HAP-1 (cell line): ENCODE results near the gene RHEB.

Experiments
- DNase-seq, 2 experiments: peaks; one replicate each; pipeline ENCODE4 v3.0.0-alpha.2; 2016 to 2020; ENCODE audit warnings: low spot score in 2 of 2
- H3K27me3 ChIP-seq: fragments of 250-450 bp; sonication (Bioruptor Pico); 2 replicates; pipeline ENCODE4 v1.5.1; 2020; ENCODE audit warnings: low read depth, mild to moderate bottlenecking, moderate library complexity
- H3K36me3 ChIP-seq: fragments of 250-450 bp; sonication (Bioruptor Pico); replicated peaks from 2 replicates; pipeline ENCODE4 v1.5.1; 2020; ENCODE audit warnings: mild to moderate bottlenecking
- H3K4me1 ChIP-seq: fragments of 250-450 bp; sonication (Bioruptor Pico); 2 replicates; pipeline ENCODE4 v1.5.1; 2020; ENCODE audit warnings: mild to moderate bottlenecking
- H3K4me3 ChIP-seq: fragments of 250-450 bp; sonication (Bioruptor Pico); 2 replicates; pipeline ENCODE4 v1.5.1; 2020; ENCODE audit warnings: mild to moderate bottlenecking, moderate library complexity
- H3K9me3 ChIP-seq: fragments of 250-450 bp; sonication (Bioruptor Pico); 2 replicates; pipeline ENCODE4 v1.5.1; 2020; ENCODE audit warnings: mild to moderate bottlenecking, moderate library complexity
- in situ Hi-C: fragments of 300-500 bp; cut with MboI; formaldehyde crosslinking; loops from 3 replicates; pipeline ENCODE4 v1.14.3; 2020; ENCODE audit warnings: low sequenced_read_pairs, inconsistent platforms, mixed read lengths

RHEB gene

GRCh38 chr7:151465169-151465568 is 54.5 kb downstream of the RHEB start:
- in situ Hi-C loops: no loop called here
- Histone ChIP-seq H3K4me1 (peaks cover 5% of the 10 kb centered on the region), H3K4me3 (no peak overlapping the region), H3K27me3 (no peaks in the 10 kb centered on the region), H3K36me3 (peaks cover 50% of the 10 kb centered on the region), H3K9me3 (peaks cover 7% of the 10 kb centered on the region; the same call in 1 of the 2 replicates)
- DNase-seq: no peak

GRCh38 chr7:151462306-151462779 is 57.4 kb downstream of the RHEB start:
- H3K9me3 ChIP-seq: peaks cover 12% of the 10 kb centered on the region
- no peak for DNase-seq
- in situ Hi-C loops: no loop called here
- no peaks in the 10 kb centered on the region for H3K27me3 ChIP-seq
- peaks cover 25% of the 10 kb centered on the region for H3K36me3 ChIP-seq
- no peak overlapping the region for H3K4me3 ChIP-seq
- peaks cover 16% of the 10 kb centered on the region for H3K4me1 ChIP-seq

GRCh38 chr7:151461942-151462230 is 57.8 kb downstream of the RHEB start:
- Histone ChIP-seq H3K9me3 (peaks cover 12% of the 10 kb centered on the region), H3K36me3 (peaks cover 20% of the 10 kb centered on the region), H3K27me3 (no peaks in the 10 kb centered on the region), H3K4me3 (no peak overlapping the region), H3K4me1 (peaks cover 19% of the 10 kb centered on the region)
- in situ Hi-C loops: no loop called here
- DNase-seq: no peak

GRCh38 chr7:151461096-151461941 is 58.4 kb downstream of the RHEB start:
- Histone ChIP-seq H3K9me3 (peaks cover 12% of the 10 kb centered on the region), H3K4me1 (peaks cover 24% of the 10 kb centered on the region), H3K27me3 (no peaks in the 10 kb centered on the region), H3K4me3 (no peak overlapping the region), H3K36me3 (peaks cover 17% of the 10 kb centered on the region)
- no peak for DNase-seq
- in situ Hi-C loops: no loop called here

GRCh38 chr7:151460474-151460855 is 59.2 kb downstream of the RHEB start:
- in situ Hi-C loops: no loop called here
- H3K4me3 ChIP-seq: no peak overlapping the region
- peaks cover 8% of the 10 kb centered on the region for H3K36me3 ChIP-seq
- H3K9me3 ChIP-seq: peaks cover 12% of the 10 kb centered on the region
- no peaks in the 10 kb centered on the region for H3K27me3 ChIP-seq
- peaks cover 24% of the 10 kb centered on the region for H3K4me1 ChIP-seq
- no peak for DNase-seq

- peak; percentile 55 to 68 for DNase-seq
- H3K4me1 ChIP-seq: peaks cover 24% of the 10 kb centered on the region
- H3K4me3 ChIP-seq: no peak overlapping the region
- H3K9me3 ChIP-seq: peaks cover 12% of the 10 kb centered on the region
- H3K27me3 ChIP-seq: no peaks in the 10 kb centered on the region
- H3K36me3 ChIP-seq: peaks cover 3% of the 10 kb centered on the region; the same call in 1 of the 2 replicates
- in situ Hi-C loops: no loop called here
Observed at GRCh38 chr7:151459726-151460473, 59.8 kb downstream of the RHEB start.

- peaks cover 12% of the 10 kb centered on the region for H3K9me3 ChIP-seq
- H3K27me3 ChIP-seq: no peaks in the 10 kb centered on the region
- DNase-seq: no peak
- peaks cover 24% of the 10 kb centered on the region for H3K4me1 ChIP-seq
- H3K4me3 ChIP-seq: no peak overlapping the region
- no peaks in the 10 kb centered on the region for H3K36me3 ChIP-seq
- in situ Hi-C loops: no loop called here
Observed at GRCh38 chr7:151457534-151457933, 62.2 kb downstream of the RHEB start.

GRCh38 chr7:151456782-151457181 is 62.9 kb downstream of the RHEB start:
- H3K36me3 ChIP-seq: no peaks in the 10 kb centered on the region
- H3K27me3 ChIP-seq: no peaks in the 10 kb centered on the region
- in situ Hi-C loops: no loop called here
- H3K4me1 ChIP-seq: peaks cover 24% of the 10 kb centered on the region
- no peak overlapping the region for H3K4me3 ChIP-seq
- peaks cover 8% of the 10 kb centered on the region for H3K9me3 ChIP-seq
- peak; percentile 51 to 60 for DNase-seq

- no peaks in the 10 kb centered on the region for H3K36me3 ChIP-seq
- no peaks in the 10 kb centered on the region for H3K27me3 ChIP-seq
- in situ Hi-C loops: no loop called here
- no peak overlapping the region for H3K4me3 ChIP-seq
- H3K4me1 ChIP-seq: peaks cover 24% of the 10 kb centered on the region
- H3K9me3 ChIP-seq: peaks cover 8% of the 10 kb centered on the region
- no peak for DNase-seq
Observed at GRCh38 chr7:151456276-151456675, 63.4 kb downstream of the RHEB start.

GRCh38 chr7:151455690-151456089 is 64.0 kb downstream of the RHEB start:
- Histone ChIP-seq H3K9me3 (peaks cover 5% of the 10 kb centered on the region), H3K4me1 (peaks cover 24% of the 10 kb centered on the region), H3K36me3 (no peaks in the 10 kb centered on the region), H3K4me3 (no peak overlapping the region), H3K27me3 (peaks cover 2% of the 10 kb centered on the region)
- DNase-seq: no peak
- in situ Hi-C loops: no loop called here

- Histone ChIP-seq H3K4me1 (peaks cover 18% of the 10 kb centered on the region), H3K9me3 (peaks cover 5% of the 10 kb centered on the region), H3K36me3 (no peaks in the 10 kb centered on the region), H3K4me3 (no peak overlapping the region), H3K27me3 (peaks cover 2% of the 10 kb centered on the region)
- no peak for DNase-seq
- in situ Hi-C loops: no loop called here
Observed at GRCh38 chr7:151454932-151455530, 64.7 kb downstream of the RHEB start.

- Histone ChIP-seq H3K9me3 (peaks cover 5% of the 10 kb centered on the region), H3K4me1 (peaks cover 10% of the 10 kb centered on the region), H3K36me3 (no peaks in the 10 kb centered on the region), H3K27me3 (peaks cover 2% of the 10 kb centered on the region), H3K4me3 (no peak overlapping the region)
- in situ Hi-C loops: no loop called here
- DNase-seq: no peak
Observed at GRCh38 chr7:151454305-151454704, 65.4 kb downstream of the RHEB start.

- H3K27me3 ChIP-seq: peaks cover 2% of the 10 kb centered on the region
- H3K36me3 ChIP-seq: no peaks in the 10 kb centered on the region
- DNase-seq: peak in 1 of 2 experiments; percentile 6
- H3K4me1 ChIP-seq: peaks cover 8% of the 10 kb centered on the region
- no peak overlapping the region for H3K4me3 ChIP-seq
- in situ Hi-C loops: no loop called here
- H3K9me3 ChIP-seq: peaks cover 5% of the 10 kb centered on the region
Observed at GRCh38 chr7:151453326-151453791, 66.3 kb downstream of the RHEB start.
